LNCaP clone FGC (cell line): Measurements from ENCODE around the gene PTPRD.

Source experiments
- DNase-seq: peaks from one replicate; pipeline ENCODE4 v3.0.0-alpha.2; 2011; ENCODE audit warnings: low read depth
- H3K4me3 ChIP-seq: 2 replicates; pipeline ENCODE4 v1.5.1; 2011; ENCODE audit warnings: mild to moderate bottlenecking, low read depth, low read length, control low read depth
- TF ChIP-seq, protein P1 (sequence below): IDR thresholded peaks from 2 replicates; pipeline ENCODE4 v1.5.1; 2012; ENCODE audit warnings: mild to moderate bottlenecking; ENCODE audit not compliant: control insufficient read depth, insufficient read depth; ENCODE audit errors: extremely low read depth

Gene PTPRD

DNA sequence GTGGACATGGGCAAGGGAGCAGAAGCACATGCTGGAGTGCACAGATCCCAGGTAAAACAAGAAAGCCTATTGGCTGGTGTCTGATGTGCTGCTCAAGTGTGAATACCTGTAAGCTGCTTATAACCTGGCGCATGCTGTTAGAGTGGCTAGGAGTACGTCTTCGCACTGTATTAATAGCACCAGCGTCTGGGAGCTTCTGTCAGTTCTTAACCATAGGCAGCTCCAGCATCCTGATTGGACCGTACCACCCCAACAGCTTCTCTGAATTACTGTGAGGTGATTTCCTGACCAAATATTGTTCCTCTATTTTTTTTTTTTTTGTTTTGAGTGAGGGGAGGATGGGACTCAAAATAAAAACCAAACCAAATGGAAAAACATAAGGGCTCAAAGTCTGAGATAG, 987.6 kb downstream of the PTPRD start:
- DNase-seq = no peak
- TF ChIP-seq, protein P1, sequence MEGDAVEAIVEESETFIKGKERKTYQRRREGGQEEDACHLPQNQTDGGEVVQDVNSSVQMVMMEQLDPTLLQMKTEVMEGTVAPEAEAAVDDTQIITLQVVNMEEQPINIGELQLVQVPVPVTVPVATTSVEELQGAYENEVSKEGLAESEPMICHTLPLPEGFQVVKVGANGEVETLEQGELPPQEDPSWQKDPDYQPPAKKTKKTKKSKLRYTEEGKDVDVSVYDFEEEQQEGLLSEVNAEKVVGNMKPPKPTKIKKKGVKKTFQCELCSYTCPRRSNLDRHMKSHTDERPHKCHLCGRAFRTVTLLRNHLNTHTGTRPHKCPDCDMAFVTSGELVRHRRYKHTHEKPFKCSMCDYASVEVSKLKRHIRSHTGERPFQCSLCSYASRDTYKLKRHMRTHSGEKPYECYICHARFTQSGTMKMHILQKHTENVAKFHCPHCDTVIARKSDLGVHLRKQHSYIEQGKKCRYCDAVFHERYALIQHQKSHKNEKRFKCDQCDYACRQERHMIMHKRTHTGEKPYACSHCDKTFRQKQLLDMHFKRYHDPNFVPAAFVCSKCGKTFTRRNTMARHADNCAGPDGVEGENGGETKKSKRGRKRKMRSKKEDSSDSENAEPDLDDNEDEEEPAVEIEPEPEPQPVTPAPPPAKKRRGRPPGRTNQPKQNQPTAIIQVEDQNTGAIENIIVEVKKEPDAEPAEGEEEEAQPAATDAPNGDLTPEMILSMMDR = no peak
- H3K4me3 ChIP-seq = no peak overlapping the region

DNA sequence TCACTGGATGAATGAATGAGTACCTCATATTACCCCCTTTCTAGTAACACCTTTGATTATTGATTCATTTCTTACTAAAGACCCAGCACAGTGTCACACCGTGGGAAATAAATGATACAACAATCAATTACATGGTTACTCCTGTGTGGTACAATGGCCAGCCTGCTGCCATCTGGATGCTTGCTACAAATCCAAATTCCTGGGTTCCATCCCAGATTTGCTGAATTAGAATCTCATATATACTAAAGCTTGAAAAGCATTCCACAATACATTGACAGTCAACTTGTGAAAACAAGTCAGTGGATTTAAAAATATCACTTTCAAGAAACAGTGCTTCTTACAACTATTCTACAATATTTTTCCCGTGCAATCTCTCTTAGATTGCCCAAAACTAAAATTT, 989.3 kb downstream of the PTPRD start:
- H3K4me3 ChIP-seq = no peak overlapping the region
- TF ChIP-seq, protein P1 = no peak
- no peak for DNase-seq

DNA sequence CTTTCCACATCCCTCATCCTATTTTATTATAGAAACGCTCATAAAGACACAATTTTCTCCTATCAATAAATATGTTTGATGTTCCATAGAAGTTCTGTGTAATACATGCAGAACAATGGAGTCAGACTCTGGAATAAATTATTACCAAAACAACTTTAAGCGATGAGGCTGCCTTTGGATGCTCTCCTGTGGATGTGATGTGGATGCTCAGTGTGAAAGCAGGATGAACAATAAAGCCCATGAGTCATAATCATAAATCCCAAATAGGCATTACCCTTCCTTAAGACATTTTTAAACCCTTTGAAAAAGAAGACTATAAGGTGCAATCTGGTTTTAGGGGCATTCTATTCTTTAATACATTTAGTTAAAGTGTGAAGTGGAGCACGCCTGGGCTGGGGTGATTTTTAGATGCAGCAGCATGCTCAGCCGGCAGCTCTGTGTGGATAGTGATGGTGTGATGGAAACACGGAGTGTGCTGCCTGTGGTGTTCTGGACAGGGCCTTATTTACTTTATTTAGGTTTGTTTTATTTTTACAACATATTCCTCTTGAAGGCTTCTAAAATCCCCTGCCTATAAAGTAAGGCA, 991.4 kb downstream of the PTPRD start:
- TF ChIP-seq, protein P1 = no peak
- no peak overlapping the region for H3K4me3 ChIP-seq
- no peak for DNase-seq

DNA sequence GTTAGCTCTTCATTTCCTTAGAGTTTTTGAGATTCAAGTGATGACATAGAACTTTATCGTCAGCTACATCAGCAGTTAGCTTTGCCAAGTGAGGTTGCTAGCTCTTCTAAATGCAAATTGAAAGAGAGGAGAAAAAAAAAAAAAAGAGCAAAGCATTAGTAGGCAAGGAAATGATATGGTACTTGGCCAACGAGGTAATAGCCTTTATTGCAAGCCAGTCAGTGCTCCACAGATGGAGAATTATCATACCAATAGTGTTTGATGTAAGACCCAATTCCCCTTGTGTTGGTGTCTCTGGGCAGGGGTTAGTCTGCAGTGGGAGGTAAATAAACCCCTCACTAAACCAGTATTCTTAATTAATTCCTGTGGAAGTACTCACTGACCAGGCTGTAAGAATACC, 992.1 kb downstream of the PTPRD start:
- no peak for DNase-seq
- no peak overlapping the region for H3K4me3 ChIP-seq
- TF ChIP-seq, protein P1 = no peak

DNA sequence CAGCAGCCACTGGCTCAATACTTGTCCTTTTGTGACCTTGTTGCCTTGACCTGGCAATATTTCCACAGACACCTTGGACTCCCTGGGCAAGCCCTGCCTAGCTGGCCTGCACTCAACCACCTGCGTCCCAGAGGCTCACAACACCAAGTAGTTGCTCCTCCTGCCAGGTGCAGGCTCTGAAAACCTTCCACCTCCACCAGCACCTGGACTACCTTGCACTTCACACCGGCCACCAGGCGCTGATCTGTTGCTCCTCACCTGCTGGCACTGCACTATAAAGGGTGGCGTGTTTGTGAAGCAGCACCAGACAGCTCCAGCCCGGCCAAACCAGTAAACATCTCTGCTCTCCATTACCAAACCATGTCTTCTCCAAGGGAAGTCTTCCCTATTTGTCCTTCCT, 997.7 kb downstream of the PTPRD start:
- H3K4me3 ChIP-seq = no peak overlapping the region
- TF ChIP-seq, protein P1 = no peak
- no peak for DNase-seq

DNA sequence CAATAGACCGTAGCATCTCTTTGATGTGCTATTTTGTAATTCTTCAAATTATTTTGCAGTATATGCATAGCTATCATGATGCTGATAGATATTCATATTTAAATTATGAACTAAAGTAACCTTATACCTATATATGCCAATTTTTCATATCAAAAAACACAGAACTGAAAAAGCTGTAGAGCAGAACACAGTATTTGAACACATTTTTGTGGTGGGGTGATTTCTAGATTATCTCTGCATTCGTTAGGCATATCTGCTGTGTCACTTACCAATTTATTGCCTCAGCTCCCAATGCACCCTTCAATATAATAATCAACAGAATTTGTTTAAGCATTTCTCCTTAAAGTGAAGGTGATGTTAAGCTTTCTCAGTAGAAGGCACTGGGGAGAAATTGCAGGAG, 998.2 kb downstream of the PTPRD start:
- TF ChIP-seq, protein P1 = no peak
- DNase-seq = no peak
- H3K4me3 ChIP-seq = no peak overlapping the region

DNA sequence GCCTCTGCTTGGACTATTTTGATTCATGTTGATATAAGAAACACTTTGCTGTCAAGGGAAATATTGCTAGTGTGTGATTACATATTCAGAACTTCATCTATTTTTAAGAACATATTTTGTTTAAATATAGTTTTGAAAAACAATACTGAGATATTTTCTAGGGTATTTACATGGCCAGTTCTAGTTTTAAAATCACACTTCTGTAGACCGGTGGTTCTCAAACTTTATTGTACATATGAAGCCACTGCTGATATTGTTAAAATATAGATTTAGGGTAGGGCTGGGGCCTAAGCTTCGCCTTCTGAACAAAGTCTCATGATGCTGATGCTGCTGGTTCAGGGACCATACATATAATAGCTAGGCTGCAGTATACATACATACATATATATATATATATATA, 1000.0 kb downstream of the PTPRD start:
- no peak overlapping the region for H3K4me3 ChIP-seq
- DNase-seq = no peak
- TF ChIP-seq, protein P1 = no peak
